ENCODE results near the gene DDR2. TPM values are rescaled to one million over a fixed set of nuclear protein-coding genes. Genes with fewer than 3 reads are reported as not detected.
A peak's percentile ranks its signal among the peaks of the same experiment; 100 is the strongest.
"Not testable (repeated sequence)": the region's sequence is repeated elsewhere in the genome, so short reads cannot be mapped to it uniquely, and the experiment has no call there.

DDR2 gene
- total RNA-seq: 36.6 TPM
- long read RNA-seq, partial matches to known transcripts: 3 of 10 reads
- long read RNA-seq, other reads (novel, unspliced or antisense): 6 of 10 reads

GRCh38 chr1:162632217-162632666 lies at the start of gene DDR2:
Gene DDR2, plus strand, starts transcription at chr1:162632464. Its CDS starts 86,600 bp downstream, at chr1:162719064.
- peak; percentile 79 for ATAC-seq (ENCODE audit: poor library complexity)
- peak; percentile 74 for DNase-seq
- intact Hi-C loops (cut with DNase I): loop anchor here (5.0 kb wide), 1 partner anchor 60 kb away; no protein-coding TSS in a partner anchor

DNA sequence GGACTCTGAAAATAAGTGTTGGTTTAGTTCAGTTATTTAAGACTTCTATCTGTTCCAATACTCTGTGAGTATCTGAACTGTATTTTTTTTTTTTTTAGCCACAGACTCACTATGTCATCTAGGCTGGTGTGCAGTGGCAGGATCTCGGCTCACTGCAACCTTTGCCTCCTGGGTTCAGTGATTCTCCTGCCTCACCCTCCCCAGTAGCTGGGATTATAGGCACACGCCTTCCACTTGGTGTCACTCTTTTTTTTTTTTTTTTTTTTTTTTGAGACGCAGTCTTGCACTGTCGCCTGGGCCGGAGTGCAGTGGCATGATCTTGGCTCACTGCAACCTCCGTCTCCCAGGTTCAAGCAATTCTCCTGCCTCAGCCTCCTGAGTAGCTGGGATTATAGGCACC lies 49.4 kb upstream of the DDR2 start:
- ATAC-seq (ENCODE audit: poor library complexity); intact Hi-C loops (cut with DNase I): not testable (repeated sequence)

DNA sequence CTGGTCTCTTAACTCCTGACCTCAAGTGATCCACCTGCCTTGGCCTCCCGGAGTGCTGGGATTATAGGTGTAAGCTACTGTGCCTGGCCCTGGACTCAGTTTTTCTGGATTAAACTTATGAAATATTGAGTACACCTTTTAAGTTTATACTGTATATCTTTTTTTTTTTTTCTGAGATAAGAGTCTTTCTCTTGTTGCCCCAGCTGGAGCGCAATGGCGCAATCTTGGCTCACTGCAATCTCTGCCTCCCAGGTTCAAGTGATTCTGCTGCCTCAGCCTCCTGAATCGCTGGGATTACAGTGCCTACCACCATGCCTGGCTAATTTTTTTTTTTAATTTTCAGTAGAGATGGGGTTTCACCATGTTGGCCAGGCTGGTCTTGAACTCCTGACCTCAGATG lies 47.2 kb upstream of the DDR2 start:
- intact Hi-C loops (cut with DNase I); ATAC-seq (ENCODE audit: poor library complexity); DNase-seq: not testable (repeated sequence)

More for the DNA sequence above, 49.4 kb upstream of the DDR2 start:
- not testable (repeated sequence) for DNase-seq

DNA sequence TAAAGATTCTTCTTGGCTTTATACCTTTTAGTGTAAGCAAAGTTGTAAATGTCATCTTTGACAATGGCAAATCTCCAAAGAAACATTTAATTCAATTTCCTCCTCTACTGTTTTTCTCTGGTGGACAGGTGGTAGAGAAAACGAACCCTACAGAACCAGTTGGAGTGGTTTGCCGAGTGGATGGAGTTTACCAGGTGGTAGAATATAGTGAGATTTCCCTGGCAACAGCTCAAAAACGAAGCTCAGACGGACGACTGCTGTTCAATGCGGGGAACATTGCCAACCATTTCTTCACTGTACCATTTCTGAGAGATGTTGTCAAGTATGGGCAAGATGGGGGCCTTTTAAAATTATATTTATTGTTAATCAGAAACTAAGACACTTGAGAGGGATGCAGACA lies 44.9 kb upstream of the DDR2 start:
- no peak for ATAC-seq (ENCODE audit: poor library complexity)
- DNase-seq: no peak
- intact Hi-C loops (cut with DNase I): no loop called here

DNA sequence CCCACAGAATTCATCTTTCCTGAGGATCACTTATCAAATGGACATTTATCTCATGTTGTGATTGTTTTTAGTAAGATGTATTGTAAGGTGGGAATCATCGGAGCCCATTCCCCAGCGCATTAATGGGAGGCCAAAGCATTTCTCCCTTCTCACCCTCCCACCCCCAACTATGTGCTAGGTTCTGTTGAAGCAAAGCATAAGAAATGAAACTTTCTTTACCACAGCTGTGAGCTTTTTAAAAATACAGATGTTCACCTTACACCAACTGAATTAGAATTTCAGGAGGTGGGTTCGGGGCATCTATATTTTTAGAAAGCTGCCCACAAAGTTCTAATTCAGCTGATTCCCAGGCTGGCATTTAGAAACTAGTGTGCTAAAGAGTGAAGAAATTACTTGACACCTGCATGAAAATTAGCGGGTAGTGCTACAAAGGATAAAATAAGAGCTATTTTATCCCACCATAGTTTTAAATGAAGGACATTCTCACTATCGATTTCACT lies 44.5 kb upstream of the DDR2 start:
- DNase-seq: no peak
- no peak for ATAC-seq (ENCODE audit: poor library complexity)
- intact Hi-C loops (cut with DNase I): no loop called here

GRCh38 chr1:162590101-162590500 lies 42.2 kb upstream of the DDR2 start:
- ATAC-seq (ENCODE audit: poor library complexity) (no peak), DNase-seq (no peak)
- intact Hi-C loops (cut with DNase I): no loop called here

DNA sequence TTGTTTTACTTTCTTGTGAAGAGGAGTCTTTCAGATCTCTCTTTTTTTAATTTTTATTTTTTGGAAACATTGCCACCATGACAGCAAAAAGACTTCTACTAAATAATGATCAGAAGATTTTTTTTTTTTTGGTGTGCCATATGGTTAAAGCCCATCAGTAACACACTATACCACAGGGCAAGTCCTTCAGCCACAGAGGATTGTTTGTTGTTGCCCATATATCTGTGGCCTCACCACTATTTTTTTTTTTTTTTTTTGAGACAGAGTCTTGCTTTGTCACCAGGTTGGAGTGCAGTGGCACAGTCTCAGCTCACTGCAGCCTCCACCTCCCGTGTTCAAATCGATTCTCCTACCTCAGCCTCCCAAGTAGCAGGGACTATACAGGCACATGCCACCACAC lies 41.6 kb upstream of the DDR2 start:
- ATAC-seq (ENCODE audit: poor library complexity) (no peak), DNase-seq (no peak)
- intact Hi-C loops (cut with DNase I): no loop called here

DNA sequence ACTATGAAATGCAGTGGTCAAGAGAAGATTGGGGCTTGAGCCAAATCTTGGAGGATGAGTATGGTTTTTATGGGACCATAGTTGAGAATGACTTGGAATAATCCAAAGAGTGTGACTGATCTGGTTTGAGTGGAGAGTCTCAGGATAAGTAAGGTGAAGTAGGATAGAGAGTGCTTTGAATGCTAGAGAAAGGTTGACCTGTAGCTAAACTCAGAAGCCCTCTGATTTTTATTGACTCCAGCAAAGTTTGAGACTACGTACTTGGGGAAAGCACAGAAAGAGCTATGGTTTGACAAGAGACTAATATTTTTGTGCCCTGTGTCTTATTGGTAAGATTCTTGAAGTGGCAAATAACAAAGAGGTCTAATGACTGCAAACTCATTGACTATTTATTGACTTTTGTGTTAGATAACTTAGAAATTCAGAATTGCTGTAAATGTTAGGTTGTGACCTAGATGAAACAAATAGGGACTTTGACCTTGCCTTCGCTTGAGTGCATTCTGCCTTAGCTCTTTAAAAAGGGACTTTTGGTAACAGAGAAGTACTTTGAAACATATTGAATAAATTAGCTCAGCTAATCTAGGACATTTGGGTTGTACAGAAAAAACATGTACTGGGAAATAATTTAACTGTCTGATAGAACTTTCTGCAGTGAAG lies 35.6 kb upstream of the DDR2 start:
- no peak for DNase-seq
- no peak for ATAC-seq (ENCODE audit: poor library complexity)
- intact Hi-C loops (cut with DNase I): no loop called here

DNA sequence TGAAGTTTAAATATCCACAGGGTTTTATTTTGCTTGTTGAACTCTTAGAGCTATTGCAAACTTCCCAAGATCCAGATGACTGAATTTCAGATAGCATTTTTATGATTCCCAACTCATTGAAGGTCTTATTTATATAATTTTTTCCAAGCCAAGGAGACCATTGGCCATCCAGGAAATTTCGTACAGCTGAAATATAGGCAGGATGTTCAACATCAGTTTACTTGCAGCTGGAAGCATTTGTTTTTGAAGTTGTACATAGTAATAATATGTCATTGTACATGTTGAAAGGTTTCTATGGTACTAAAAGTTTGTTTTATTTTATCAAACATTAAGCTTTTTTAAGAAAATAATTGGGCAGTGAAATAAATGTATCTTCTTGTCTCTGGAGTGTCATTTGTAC lies 32.8 kb upstream of the DDR2 start:
- no peak for ATAC-seq (ENCODE audit: poor library complexity)
- DNase-seq: no peak
- intact Hi-C loops (cut with DNase I): no loop called here

- not testable (repeated sequence) for ATAC-seq (ENCODE audit: poor library complexity)
Measured at GRCh38 chr1:162603117-162603516, 29.1 kb upstream of the DDR2 start.

DNA sequence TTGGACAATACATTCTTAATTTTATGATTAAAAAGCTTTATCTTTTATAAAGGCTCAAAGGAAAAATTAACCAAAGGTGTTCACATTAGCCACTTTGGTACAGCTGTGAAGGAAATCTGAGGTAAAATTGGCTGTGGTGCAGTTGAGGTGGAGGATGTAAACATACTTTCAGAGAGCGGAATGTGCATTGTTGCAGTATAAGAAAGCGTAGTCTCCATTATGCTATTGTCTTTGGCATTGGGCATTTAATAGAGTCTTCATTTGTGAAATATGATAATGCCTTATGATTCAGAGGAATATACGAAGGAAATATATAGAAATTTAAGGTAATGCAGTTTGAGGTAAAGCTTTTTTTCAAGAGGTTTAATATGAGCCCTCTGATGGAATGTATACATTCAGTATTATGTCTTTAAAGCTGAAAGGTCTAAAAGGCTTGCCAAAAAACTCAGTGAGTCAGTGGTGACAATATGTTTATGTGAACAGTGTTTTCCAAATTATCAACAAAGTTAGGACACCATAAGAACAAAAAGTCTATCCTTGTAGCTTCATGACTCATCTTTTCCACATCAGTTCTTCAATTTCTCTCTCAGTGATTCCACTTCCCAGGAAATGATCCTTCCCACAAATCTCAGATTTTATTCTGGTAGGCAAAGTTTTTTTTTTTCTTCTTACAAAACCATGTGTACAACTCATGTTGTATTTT lies 26.9 kb upstream of the DDR2 start:
- ATAC-seq (ENCODE audit: poor library complexity): no peak
- DNase-seq: no peak
- intact Hi-C loops (cut with DNase I): no loop called here

More at GRCh38 chr1:162603117-162603516, 29.1 kb upstream of the DDR2 start:
- DNase-seq; intact Hi-C loops (cut with DNase I): not testable (repeated sequence)

DNA sequence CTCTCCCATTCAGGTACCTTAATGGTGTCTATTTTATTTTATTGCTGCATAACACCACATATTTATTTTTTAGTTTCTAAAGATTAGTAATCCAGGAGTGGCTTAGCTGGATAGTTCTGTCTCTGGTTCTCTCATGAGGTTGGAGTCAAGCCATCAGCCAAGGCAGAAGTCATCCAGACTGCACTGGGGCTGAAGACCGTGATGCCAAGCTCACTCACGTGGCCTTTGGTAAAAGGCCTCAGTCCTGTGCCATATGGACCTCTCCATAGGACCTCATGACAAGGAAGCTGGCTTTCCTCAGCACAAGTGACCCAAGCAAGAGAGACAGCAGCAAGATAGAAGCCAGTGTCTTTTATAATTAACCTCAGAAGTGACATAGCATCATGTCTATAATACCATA lies 23.0 kb upstream of the DDR2 start:
- ATAC-seq (ENCODE audit: poor library complexity) (no peak), DNase-seq (no peak)
- intact Hi-C loops (cut with DNase I): no loop called here

DNA sequence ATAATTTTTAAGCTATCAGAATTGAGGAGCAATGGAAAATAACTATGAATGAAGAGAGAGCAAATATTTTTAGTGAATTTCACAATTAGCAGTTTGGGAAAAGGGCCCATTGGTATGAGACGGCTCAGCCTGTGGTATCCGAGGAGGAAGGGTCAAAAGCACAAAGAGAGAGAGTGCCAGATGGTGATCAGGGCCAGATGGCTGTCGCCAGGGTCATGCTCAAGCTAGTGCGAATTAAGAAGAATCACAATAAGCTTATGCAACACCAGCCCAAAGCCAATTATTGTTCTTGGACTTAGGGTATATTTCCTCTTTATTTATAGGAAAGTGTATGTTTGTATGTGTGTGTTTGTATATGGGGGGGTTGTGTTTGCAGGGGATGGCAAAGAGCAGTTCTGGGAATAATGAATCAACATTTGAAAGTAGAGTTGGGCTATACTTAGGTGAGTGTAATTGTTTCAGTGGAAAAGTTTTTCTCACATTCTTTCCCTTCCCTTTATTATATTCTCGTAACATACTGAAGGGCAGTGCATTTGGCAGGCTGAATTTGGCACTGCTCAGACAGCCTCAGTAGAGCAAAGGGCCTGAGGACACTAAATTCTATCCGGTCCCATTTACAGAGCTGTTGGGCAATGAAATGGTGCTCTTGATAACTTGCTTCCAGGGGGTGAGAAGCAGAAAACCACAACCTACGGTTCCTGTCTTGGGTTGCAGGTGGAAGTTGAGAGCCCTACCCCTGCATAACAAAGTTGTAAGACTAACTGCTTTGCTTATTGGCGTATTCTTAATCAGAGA lies 19.5 kb upstream of the DDR2 start:
- ATAC-seq (ENCODE audit: poor library complexity) (peak; percentile 76), DNase-seq (peak; percentile 66)
- intact Hi-C loops (cut with DNase I): loop anchor here (10.0 kb wide), 2 partner anchors 142 to 172 kb away; no protein-coding TSS in a partner anchor

DNA sequence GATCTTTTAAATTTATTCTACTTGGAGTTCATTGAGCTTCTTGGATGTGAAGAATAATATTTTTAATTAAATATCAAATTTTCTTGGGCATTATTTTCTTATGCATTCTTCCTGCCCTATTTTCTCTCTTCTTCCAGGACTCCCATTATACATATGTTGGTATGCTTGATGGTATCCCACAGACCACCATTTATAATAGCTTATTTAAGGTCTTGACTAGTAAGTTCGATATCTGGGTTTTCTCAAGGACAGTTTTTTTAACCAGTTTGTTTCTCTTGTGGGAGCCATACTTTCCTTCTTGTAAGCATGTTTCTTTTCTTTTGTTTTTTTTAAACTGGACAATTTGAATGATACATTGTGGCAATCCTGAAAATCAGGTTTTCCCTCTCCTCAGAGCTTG lies 15.4 kb upstream of the DDR2 start:
- intact Hi-C loops (cut with DNase I): loop anchor here (10.0 kb wide), 2 partner anchors 138 to 168 kb away; no protein-coding TSS in a partner anchor
- DNase-seq (no peak), ATAC-seq (ENCODE audit: poor library complexity) (no peak)

DNA sequence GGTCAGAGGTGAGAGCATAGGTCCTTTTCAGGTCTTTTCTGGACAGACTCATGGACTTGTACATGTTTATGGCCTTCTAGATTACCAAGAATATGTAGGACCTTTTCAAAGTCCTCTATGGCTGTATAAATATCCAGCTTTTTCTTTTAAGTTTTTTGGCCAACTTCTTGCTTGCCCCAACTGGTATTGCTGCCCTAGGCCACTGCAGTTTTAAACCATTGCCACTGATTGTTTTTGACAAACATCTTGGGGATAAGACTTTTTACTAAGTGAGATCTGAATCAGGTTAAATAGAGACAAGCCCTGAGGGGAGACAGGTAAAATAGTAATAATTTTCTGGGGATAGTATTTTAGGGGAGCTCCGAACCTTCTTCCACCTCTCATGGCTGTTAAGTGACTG lies 14.8 kb upstream of the DDR2 start:
- intact Hi-C loops (cut with DNase I): loop anchor here (10.0 kb wide), 2 partner anchors 137 to 167 kb away; no protein-coding TSS in a partner anchor
- DNase-seq: no peak
- ATAC-seq (ENCODE audit: poor library complexity): no peak

- DNase-seq (no peak), ATAC-seq (ENCODE audit: poor library complexity) (no peak)
- intact Hi-C loops (cut with DNase I): loop anchor here (10.0 kb wide), 2 partner anchors 136 to 166 kb away; no protein-coding TSS in a partner anchor
Measured at GRCh38 chr1:162619076-162619475, 13.2 kb upstream of the DDR2 start.

DNA sequence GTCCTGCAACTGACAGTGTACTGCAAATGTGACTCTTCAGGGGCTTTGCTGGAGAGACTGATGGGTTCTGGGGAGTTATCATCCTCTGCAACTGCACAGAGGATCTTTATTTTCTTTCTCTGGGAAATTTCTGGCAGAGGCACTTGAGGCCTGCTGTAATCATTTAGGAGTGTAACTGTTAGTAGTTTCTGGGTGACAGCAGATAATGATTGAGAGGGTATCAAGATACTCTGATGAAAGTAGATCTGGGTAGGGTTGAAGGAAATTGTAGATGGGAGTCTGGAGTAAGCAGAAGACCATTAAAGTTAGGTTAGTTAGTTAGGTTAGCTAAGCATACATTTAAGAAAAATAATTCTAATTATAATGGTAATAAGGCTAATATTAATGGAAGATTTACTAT lies 11.0 kb upstream of the DDR2 start:
- DNase-seq: no peak
- no peak for ATAC-seq (ENCODE audit: poor library complexity)
- intact Hi-C loops (cut with DNase I): no loop called here

- ATAC-seq (ENCODE audit: poor library complexity) (no peak), DNase-seq (no peak)
- intact Hi-C loops (cut with DNase I): no loop called here
Measured at GRCh38 chr1:162625679-162626078, 6.6 kb upstream of the DDR2 start.

DNA sequence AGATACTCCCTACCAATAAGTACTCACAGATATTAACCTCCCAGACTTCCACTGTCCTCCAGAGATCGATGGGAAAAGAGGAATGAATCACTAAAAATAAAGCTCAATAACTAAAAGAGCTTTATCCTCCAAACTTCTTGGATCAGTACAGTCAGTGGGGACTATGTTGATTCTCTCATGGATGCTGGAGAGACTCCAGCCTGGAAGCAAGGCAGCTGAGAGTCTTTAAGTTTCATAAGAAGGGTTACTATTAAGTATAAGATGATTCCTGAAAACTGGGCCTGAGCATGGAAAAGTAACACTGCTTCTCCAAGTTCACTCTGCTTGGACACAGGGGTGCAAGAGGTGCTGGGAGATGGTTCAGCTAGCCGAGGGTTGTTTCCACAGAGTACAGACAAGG lies 6.2 kb upstream of the DDR2 start:
- intact Hi-C loops (cut with DNase I): no loop called here
- ATAC-seq (ENCODE audit: poor library complexity): peak; percentile 47
- DNase-seq: no peak

Measured in Right ventricle myocardium superior (tissue), 1 donor.